Raji (cell line): Measurements from ENCODE around the gene ACACB.

Source experiments
- POLR2A ChIP-seq: IDR thresholded peaks from 2 replicates; pipeline ENCODE4 v1.6.1; 2011; ENCODE audit warnings: low read depth, low read length, control low read depth; ENCODE audit not compliant: insufficient read depth

ACACB gene

DNA sequence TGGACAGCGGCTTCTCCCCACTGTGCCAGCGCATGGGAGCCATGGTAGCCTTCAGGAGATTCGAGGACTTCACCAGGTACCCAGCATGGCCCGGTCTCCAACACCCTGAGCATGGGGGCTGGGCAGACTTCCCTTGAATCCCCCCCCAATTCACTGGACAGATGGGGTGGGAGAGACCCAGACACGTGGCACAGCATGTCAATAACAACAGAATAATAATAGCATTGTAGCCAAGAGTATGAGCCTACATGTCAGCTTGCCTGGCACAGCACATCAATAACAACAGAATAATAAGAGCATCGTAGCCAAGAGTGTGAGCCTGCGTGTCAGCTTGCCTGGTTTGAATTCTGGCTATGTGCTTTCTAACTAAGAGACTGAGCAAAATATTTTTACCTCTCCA lies 116.3 kb downstream of the ACACB start:
- no peak for TF ChIP-seq POLR2A

DNA sequence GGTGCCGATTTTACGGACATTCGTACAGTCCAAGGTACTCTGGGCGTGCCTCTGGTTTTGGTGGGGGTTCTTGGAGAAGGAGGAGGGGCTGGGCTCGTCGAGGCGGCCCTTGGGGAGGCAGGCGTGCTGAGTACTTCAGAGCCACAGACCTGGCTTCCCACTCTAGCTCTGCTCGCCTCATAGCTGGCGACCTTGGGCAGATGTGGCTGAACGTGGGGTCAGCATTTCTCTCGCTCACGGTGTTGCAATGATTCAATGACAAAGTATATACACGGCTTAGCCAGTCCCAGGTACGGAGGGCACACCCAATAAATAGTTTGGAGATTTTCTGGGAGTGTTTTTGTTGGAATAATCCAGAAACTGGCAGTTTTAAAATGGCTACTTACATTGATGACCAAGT lies 117.6 kb downstream of the ACACB start:
- no peak for TF ChIP-seq POLR2A

DNA sequence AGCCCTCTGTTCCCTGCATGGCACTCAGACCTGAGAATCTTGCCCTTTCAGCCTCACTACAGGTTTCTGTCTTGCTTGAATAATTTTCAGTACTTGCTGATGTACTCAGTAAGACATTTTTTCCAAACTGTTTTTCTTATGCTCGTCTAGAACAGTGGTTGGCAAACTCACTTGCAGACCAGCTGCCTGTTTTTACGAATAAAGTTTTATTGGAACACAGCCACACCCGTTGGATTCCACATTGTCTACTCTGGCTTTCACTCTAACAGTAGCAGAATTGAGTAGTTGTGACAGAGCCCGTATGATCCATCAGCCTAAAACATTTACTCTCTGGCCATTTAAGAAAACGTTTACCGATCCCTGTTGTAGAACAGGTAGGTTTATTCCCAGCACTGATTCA lies 119.9 kb downstream of the ACACB start:
- TF ChIP-seq POLR2A, result no peak

DNA sequence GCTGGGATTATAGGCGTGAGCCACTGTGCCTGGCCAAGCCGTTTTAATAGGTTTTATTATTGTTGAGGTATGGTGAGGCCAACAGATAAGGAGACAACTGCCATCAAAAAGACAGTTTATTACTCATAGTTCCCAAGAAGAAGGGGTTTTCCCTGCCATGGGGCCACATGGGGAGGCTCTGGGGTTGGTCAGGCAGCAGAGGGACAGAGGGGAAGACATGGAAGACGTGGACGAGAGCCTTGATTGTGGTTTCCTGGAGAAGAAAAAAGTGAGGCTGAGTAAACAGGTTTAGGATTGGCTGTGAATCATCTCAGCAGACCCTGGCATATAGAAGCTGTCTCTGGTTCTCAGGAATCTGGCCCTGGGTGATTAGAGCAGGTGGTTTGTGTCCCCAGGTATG lies 122.8 kb downstream of the ACACB start:
- TF ChIP-seq POLR2A, result no peak

DNA sequence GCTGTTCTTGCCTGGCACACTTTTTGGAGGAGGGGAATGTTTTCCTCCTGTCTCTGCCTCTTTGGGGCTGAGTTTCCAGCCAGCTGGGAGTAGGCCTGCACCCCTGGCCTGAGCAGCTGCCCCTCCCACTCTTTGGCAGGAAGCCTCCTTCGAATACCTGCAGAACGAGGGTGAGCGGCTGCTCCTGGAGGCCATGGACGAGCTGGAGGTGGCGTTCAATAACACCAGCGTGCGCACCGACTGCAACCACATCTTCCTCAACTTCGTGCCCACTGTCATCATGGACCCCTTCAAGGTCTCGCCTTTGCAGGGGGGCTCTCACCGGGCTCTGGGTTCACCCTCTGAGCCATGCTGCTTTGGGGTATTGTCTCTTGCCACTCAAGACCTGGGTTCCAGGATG lies 123.3 kb downstream of the ACACB start:
- TF ChIP-seq POLR2A, result no peak

DNA sequence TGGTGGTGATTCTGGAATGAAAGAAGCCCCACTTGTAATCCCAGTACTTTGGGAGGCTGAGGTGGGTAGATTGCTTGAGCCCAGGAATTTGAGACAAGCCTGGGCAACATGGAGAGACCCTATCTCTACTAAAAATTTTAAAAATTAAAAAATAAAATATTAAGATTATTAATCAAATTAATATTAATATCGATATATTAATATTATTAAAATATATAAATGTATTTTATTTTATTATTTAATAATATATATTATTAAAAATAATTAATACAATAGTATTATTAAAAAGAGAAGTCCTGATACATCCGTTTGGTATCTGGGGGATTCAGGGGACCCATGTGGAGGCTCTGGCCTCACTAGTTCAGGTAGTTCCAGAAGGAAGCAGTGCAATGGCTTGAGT lies 124.0 kb downstream of the ACACB start:
- no peak for TF ChIP-seq POLR2A

DNA sequence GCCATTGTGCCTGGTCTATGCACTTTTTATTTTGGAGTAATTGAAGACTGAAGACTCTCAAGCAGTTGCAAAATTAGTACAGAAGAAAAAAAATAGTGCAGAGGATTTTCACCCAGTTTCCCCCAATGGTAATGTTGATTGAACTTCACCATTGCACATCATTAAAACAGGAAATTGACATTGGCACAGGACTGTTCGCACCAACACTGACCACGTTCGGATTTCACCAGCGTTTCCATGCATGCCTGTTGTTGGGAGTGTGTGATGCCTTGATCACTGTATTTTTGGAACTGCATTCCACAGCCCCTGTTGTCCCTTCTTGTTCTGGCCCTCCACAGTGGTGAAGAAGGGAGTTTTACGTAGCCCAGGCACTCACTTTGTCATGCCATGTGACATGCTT lies 125.5 kb downstream of the ACACB start:
- TF ChIP-seq POLR2A, result no peak

DNA sequence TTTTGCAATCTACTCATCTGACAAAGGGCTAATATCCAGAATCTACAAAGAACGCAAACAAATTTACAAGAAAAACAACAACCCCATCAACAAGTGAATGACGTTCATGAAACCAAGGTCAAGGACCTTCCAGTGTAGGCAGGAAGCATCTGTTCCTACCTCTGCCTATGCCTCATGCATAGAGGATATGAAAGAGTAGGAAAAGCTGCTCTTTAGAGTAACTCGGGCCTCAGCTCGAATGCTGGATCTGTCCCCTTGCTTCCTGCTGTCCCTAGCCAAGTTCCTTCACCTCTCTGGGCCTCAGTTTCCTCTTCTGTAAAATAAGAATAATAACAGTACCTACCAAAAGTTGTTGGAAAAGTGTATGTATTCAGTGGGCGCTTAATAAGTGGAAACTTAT lies 127.7 kb downstream of the ACACB start:
- TF ChIP-seq POLR2A, result no peak

DNA sequence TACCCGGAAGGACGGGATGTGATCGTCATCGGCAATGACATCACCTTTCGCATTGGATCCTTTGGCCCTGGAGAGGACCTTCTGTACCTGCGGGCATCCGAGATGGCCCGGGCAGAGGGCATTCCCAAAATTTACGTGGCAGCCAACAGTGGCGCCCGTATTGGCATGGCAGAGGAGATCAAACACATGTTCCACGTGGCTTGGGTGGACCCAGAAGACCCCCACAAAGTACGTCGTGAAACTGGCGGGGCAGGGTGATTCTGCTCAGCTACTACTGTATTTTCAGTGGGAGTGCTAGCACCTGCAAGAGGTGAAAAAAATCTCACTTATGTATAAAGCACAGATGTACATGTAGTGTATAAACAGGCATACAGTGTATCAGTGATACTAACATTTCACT lies 129.8 kb downstream of the ACACB start:
- TF ChIP-seq POLR2A, result no peak

DNA sequence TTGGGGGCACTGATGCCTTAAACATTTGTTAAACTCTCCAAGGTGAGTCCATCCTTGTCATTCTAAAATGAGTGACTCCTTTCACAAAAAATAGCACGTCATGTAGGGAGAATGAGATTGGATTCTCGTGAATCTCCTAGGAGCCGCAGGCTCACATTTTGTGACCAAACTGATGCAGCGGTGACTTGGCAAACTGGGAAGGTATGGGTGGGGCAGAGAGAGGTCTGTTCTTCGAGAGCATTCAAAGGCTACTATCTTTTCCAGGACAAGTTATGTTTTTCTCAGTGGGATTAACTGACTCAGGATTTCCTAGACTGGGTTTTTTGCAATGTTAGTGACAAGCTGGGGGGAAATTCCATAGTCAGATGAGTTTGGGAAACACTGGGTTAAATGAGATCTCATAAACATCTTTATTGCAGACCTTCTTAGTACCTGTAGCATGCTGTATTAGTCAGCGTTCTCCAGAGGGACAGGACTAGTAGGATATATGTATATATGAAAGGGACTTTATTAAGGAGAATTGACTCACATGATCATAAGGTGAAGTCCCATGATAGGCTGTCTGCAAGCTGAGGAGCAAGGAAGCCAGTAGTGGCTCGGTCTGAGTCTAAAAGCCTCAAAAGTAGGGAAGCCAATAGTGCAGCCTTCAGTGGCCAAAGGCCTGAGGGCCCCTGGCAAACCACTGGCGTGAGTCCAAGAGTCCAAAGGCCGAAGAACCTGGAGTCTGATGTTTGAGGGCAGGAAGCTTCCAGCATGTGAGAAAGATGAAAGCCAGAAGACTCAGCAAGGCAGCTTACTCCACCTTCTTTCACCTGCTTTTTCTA lies 131.7 kb downstream of the ACACB start:
- TF ChIP-seq POLR2A, result no peak

DNA sequence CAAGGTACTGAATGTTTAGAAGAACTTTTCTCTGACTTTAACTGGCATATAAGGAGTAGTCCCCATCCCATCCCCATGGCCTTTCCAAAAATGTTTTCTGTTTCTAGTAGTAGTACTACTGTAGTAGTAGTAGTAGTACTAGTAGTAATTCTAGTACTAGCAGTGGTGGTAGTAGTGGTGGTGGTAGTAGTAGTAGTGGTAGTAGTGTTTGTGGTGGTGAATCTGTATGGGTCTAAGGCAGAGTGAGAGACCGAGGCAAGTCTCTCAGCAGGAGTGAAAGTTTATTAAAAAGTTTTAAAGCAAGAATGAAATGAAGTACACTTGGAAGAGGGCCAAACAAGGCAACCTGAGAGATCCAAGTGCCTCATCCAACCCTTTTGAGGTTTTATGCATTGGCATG lies 134.1 kb downstream of the ACACB start:
- no peak for TF ChIP-seq POLR2A

DNA sequence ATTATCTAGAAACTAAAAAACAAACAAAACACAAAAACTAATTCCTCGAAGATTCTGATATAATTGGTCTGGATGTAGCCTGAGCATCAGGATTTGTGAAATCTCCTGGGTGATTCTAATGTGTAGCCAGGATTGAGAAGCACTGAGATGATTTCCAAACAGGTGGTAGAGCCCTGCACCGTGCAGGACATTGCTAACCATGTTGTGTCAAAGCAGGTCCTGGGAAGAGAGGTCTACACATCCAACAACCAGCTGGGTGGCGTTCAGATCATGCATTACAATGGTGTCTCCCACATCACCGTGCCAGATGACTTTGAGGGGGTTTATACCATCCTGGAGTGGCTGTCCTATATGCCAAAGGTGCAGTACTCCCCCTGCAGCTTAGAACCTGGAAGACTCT lies 136.4 kb downstream of the ACACB start:
- TF ChIP-seq POLR2A, result no peak

DNA sequence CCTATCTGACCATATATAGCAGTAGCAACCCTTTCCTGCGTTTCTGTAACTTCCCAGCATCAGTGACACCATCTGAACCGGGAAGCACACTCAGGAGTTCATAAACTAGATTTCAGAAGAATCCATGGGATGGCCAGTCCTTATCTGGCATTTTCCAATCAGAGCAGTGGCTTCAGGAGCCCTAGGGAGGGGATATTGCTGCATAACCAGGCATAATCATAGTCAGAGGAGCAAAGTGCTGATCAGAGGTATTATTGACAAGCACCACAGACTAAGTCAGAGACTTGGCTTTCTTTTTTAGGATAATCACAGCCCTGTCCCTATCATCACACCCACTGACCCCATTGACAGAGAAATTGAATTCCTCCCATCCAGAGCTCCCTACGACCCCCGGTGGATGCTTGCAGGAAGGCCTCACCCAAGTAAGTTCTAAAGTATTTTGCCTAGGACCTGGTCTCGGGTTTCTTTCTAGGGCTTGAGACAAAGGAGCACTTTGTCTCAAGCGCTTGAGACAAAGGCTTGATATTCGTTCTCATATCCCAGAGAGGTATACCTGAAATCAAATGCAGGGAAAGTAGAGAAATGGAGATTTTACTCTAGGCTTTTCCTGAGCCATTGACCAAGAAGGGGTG lies 137.6 kb downstream of the ACACB start:
- TF ChIP-seq POLR2A, result no peak

DNA sequence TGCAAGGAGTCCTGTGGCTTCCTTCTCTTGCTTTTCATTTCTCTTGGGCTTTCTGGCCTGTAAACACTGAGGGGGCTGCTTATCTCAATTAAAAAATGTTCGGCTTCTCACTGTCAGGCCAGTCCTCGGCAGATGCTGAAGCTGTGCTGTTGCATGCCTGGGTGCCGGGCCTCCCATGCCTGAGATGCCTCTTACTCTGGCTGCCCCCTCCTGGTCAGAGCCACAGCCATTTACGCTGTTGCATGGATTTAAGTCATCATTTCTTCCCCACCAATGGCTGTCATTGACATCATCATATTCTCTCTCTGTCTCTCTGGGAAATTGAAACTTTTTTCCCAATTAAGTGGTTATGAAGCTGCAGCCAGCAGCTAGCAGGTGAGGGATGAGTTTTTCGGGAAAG lies 139.0 kb downstream of the ACACB start:
- TF ChIP-seq POLR2A, result no peak

DNA sequence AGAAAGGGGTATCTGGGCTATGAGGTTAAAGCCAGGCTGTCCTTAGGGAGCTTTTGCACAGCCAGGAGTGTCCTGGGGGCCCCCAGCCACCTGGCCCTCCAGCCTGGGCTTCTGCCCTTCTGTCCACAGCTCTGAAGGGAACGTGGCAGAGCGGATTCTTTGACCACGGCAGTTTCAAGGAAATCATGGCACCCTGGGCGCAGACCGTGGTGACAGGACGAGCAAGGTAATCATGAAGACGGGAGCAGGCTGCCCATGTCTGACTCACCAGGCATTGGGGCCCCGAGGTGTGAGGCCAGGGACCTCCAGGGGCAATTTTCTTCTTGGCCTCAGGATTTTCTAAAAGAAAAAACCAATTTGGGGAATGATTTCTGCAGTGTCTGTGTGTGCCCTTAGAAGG lies 139.6 kb downstream of the ACACB start:
- no peak for TF ChIP-seq POLR2A

DNA sequence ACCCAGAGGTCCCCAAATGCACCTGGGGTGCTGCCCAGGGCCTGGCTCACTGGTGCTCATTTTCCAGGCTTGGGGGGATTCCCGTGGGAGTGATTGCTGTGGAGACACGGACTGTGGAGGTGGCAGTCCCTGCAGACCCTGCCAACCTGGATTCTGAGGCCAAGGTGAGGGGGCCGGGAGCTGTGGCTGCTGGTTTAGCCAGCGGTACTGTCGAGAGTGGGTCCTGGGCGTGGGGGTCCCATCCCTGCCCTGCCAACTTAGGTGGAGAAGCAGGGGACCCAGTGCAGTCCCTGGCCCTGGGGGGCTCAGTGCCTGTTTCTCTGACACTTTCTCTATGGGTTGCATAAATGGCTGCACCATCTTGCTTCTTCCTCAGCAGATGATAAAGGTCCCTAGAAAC lies 141.8 kb downstream of the ACACB start:
- TF ChIP-seq POLR2A, result no peak
